Thoracic aorta (tissue), 2 donors: ENCODE results near the gene FOXG1. TPM values are rescaled to one million over a fixed set of nuclear protein-coding genes. Genes with fewer than 3 reads are reported as not detected.

Experiments used
- ATAC-seq: fragments of 150-250 bp; one replicate; pipeline ENCODE4 v1.8.0; 2017; ENCODE audit warnings: low read depth; ENCODE audit not compliant: insufficient number of reproducible peaks, low FRiP score
- DNase-seq: peaks from one replicate; pipeline ENCODE4 v3.0.0-alpha.2; 2020; ENCODE audit warnings: low spot score
- H3K27ac ChIP-seq, 2 donors: fragments of 200-600 bp; sonication (generic); 1 replicate in 1 of 2; 2 replicates in 1 of 2; pipeline ENCODE4 v1.5.1; 2016; ENCODE audit warnings: mild to moderate bottlenecking in 2 of 2, moderate library complexity in 2 of 2
- H3K27me3 ChIP-seq: fragments of 200-600 bp; sonication (generic); replicated peaks from 2 replicates; pipeline ENCODE4 v1.6.0; 2016; ENCODE audit warnings: mild to moderate bottlenecking; ENCODE audit not compliant: insufficient read depth
- H3K36me3 ChIP-seq: fragments of 200-600 bp; sonication (generic); one replicate; pipeline ENCODE4 v1.5.1; 2016
- H3K4me1 ChIP-seq, 2 donors: fragments of 200-600 bp; sonication (generic); 1 replicate in 1 of 2; 2 replicates in 1 of 2; pipeline versions ENCODE4 v1.5.1 to v1.6.0; 2016; ENCODE audit warnings: low read depth in 2 of 2, mild to moderate bottlenecking in 1 of 2; ENCODE audit not compliant: control insufficient read depth in 1 of 2
- H3K4me3 ChIP-seq: fragments of 200-600 bp; sonication (generic); 2 replicates; pipeline ENCODE4 v1.5.1; 2016; ENCODE audit warnings: mild to moderate bottlenecking
- H3K9me3 ChIP-seq: fragments of 200-600 bp; sonication (generic); 2 replicates; pipeline ENCODE4 v1.5.1; 2016
- CTCF ChIP-seq: fragments of 200-600 bp; sonication (generic); IDR thresholded peaks from one replicate; pipeline ENCODE4 v1.5.1; 2019; ENCODE audit warnings: antibody characterized with exemption
- total RNA-seq, 2 donors: library from RNA; depleted of rRNA; stranded (reverse); fragments of >200 nt; gene quantifications; one replicate each; pipeline versions ENCODE4 v1.1.0 to v1.2.3, GENCODE V29; 2016

Gene FOXG1
- total RNA-seq, 2 donors from 2014 or later: 0.28 TPM; not detected in 1

DNA sequence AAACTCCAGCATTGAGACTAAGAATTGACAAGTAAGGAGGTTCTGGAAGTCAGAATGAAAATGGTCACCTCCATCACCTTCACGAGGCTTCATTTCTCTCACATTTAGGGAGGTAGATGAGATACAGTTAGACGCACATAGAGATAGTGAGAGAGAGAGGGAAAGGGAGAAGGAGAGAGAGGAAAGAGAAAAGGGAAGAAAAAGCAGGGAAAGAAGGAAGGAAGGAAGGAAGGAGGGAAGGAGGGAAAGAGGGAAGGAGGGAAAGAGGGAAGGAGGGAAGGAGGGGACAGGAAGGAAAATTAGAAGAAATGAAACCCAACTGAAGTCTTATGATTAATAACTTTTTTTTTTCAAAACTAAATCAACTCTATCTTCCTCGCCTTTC, 10.7 kb upstream of the FOXG1 start:
- DNase-seq: no peak
- no peak for TF ChIP-seq CTCF
- Histone ChIP-seq H3K9me3 (no peaks in the 10 kb centered on the region), H3K4me3 (no peak overlapping the region), H3K27me3 (peaks cover 29% of the 10 kb centered on the region), H3K36me3 (no peaks in the 10 kb centered on the region), H3K4me1 (peaks cover 0 to 7% of the 10 kb centered on the region in 2 donors), H3K27ac (no peak overlapping the region)
- no peak for ATAC-seq

- H3K27me3 ChIP-seq: peaks cover 29% of the 10 kb centered on the region
- no peak for TF ChIP-seq CTCF
- no peak for ATAC-seq
- no peak for DNase-seq
- no peak overlapping the region for H3K27ac ChIP-seq
- H3K4me1 ChIP-seq: peaks cover 0 to 7% of the 10 kb centered on the region in 2 donors
- no peaks in the 10 kb centered on the region for H3K36me3 ChIP-seq
- no peak overlapping the region for H3K4me3 ChIP-seq
- H3K9me3 ChIP-seq: no peaks in the 10 kb centered on the region
Measured at GRCh38 chr14:28756269-28756883, 10.2 kb upstream of the FOXG1 start.

- Histone ChIP-seq H3K27me3 (peaks cover 29% of the 10 kb centered on the region), H3K9me3 (no peaks in the 10 kb centered on the region), H3K27ac (no peak overlapping the region), H3K4me1 (peaks cover 0 to 7% of the 10 kb centered on the region in 2 donors), H3K4me3 (no peak overlapping the region), H3K36me3 (no peaks in the 10 kb centered on the region)
- peak; percentile 15 for TF ChIP-seq CTCF
- ATAC-seq: no peak
- DNase-seq: no peak
Measured at GRCh38 chr14:28756884-28757570, 9.6 kb upstream of the FOXG1 start.

DNA sequence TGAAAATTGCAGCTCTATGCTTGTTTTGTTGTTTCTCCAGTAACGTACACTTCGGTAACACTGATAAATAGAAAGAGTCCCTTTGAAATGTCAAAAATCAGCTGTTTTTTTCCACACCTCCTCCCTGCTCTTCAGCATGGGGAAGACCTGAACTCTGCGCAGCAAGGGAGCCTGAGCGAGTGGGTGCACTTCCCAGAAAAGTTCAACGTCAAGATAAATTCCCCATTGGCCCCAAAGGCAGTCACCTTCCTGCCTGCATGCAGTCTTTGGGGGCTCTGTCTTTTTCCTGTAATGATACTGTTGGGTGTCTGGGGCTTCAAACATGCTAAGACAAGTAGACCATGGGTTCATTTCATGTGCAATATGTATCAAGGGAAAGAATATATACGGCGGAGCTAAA, 8.8 kb upstream of the FOXG1 start:
- H3K27ac ChIP-seq: no peak overlapping the region
- H3K36me3 ChIP-seq: no peaks in the 10 kb centered on the region
- H3K4me1 ChIP-seq: peaks cover 0 to 7% of the 10 kb centered on the region in 2 donors
- peaks cover 29% of the 10 kb centered on the region for H3K27me3 ChIP-seq
- no peaks in the 10 kb centered on the region for H3K9me3 ChIP-seq
- ATAC-seq: no peak
- no peak for TF ChIP-seq CTCF
- no peak overlapping the region for H3K4me3 ChIP-seq
- no peak for DNase-seq

DNA sequence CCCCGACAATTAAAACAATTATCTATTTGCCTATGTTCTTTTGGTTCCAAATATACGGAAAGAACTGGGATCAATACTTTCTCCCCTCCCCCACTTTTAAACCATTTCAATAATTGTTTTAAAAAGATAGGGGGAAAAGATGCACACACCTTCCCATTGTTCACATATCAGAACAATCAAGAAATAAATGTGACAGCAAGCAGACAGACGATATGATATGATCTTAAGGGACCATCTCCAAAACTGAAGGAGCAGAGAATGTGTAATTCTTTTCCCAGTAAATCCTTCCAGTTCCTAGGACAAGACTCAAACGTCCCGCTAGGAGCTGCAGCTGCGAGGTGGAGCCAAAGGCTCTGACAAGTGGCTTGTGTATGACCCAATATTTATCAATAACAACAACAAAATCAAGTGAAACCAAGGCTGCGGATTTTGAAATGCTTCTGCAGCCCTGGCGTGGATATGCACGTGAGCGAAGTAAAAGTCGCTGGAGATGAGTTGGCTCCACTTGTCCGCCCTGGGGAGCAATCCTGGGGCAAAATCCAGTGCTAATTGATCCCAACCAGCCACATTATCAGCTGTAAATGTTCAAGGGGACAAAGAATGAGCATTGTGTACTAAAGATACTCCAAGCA, 8.2 kb upstream of the FOXG1 start:
- peaks cover 0 to 7% of the 10 kb centered on the region in 2 donors for H3K4me1 ChIP-seq
- no peak for TF ChIP-seq CTCF
- H3K27ac ChIP-seq: no peak overlapping the region
- DNase-seq (no peak), ATAC-seq (no peak)
- H3K36me3 ChIP-seq: no peaks in the 10 kb centered on the region
- H3K9me3 ChIP-seq: no peaks in the 10 kb centered on the region
- no peak overlapping the region for H3K4me3 ChIP-seq
- peaks cover 29% of the 10 kb centered on the region for H3K27me3 ChIP-seq
